ENCODE measurements around the gene SEC22C. TPM values are rescaled to one million over a fixed set of nuclear protein-coding genes. Genes with fewer than 3 reads are reported as not detected.

The SEC22C gene
- total and polyA plus RNA-seq, 11 donors = 17.4 to 40.5 (median 28.9) TPM

DNA sequence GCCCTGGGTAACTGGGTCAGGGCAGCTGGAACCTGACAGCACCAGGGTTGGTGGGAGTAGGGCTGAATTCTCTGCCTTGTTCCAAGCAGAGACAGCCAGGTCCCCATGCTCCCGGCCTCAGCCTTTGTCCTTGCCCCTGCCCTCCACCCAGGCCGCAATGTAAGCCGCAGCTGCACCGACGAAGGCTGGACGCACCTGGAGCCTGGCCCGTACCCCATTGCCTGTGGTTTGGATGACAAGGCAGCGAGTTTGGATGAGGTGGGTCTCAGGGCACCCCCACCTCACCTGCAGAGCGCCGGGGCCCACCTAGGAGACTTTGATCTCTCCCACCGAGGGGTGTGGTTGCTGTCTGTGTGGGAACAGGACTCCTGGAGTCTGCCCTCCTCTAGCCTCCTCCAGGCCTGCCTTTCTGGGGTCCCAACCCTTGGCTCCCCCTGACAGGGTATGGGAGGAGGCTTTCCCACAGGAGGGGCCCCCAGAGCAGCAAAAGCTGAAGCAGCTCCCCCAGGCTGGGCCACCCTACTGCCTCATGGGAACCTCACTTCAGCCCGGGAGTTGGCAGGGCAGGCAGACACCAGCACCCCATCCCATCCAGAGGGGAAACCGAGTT, 55.9 kb downstream of the SEC22C start:
- no peak overlapping the region for H3K4me3 ChIP-seq
- H3K36me3 ChIP-seq = no peaks in the 10 kb centered on the region
- H3K27ac ChIP-seq = no peak overlapping the region
- DNase-seq = no peak
- H3K9me3 ChIP-seq = no peaks in the 10 kb centered on the region
- TF ChIP-seq, protein P1, sequence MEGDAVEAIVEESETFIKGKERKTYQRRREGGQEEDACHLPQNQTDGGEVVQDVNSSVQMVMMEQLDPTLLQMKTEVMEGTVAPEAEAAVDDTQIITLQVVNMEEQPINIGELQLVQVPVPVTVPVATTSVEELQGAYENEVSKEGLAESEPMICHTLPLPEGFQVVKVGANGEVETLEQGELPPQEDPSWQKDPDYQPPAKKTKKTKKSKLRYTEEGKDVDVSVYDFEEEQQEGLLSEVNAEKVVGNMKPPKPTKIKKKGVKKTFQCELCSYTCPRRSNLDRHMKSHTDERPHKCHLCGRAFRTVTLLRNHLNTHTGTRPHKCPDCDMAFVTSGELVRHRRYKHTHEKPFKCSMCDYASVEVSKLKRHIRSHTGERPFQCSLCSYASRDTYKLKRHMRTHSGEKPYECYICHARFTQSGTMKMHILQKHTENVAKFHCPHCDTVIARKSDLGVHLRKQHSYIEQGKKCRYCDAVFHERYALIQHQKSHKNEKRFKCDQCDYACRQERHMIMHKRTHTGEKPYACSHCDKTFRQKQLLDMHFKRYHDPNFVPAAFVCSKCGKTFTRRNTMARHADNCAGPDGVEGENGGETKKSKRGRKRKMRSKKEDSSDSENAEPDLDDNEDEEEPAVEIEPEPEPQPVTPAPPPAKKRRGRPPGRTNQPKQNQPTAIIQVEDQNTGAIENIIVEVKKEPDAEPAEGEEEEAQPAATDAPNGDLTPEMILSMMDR (IDR thresholded peaks at IDR 0.05) = no peak
- no peak for TF ChIP-seq POLR2A (IDR thresholded peaks at IDR 0.05)
- WGBS, 4 donors = 90 to 94% (median 91%) methylated on average over 7 to 13 of the region's 13 CpGs
- intact Hi-C loops (cut with DNase I) = no loop called here
- H3K27me3 ChIP-seq = no peaks in the 10 kb centered on the region
- peaks cover 0 to 49% (median 0%) of the 10 kb centered on the region in 12 donors for H3K4me1 ChIP-seq
- no peak for ATAC-seq

DNA sequence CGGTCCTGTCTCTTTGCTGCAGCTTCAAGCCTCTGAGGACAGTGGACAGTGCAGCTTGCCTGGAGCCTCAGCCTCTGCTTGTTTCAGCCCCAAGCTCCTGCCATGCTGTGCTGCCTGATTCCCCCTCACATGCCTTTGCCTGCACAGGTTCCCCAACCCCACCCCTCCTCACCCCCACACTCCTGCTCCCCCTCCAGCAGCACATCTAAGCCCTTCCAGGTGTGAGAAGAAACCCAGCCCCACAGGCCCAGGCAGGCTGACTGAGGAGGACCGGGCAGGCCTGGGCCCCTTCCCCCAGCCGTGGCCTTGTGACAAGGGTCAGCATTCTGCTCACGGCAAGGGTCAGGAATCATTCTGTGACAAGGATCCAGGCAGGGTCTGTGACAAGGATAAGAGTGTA, 56.6 kb downstream of the SEC22C start:
- Histone ChIP-seq H3K4me1 (peaks cover 0 to 49% (median 0%) of the 10 kb centered on the region in 12 donors), H3K27me3 (no peaks in the 10 kb centered on the region), H3K4me3 (no peak overlapping the region), H3K27ac (no peak overlapping the region), H3K36me3 (no peaks in the 10 kb centered on the region), H3K9me3 (no peaks in the 10 kb centered on the region)
- WGBS, 4 donors = 79 to 100% (median 90%) methylated on average over 3 to 4 of the region's 4 CpGs
- intact Hi-C loops (cut with DNase I) = no loop called here
- no peak for DNase-seq
- TF ChIP-seq, protein P1 (IDR thresholded peaks at IDR 0.05) = no peak
- TF ChIP-seq POLR2A (IDR thresholded peaks at IDR 0.05) = no peak
- ATAC-seq = no peak

DNA sequence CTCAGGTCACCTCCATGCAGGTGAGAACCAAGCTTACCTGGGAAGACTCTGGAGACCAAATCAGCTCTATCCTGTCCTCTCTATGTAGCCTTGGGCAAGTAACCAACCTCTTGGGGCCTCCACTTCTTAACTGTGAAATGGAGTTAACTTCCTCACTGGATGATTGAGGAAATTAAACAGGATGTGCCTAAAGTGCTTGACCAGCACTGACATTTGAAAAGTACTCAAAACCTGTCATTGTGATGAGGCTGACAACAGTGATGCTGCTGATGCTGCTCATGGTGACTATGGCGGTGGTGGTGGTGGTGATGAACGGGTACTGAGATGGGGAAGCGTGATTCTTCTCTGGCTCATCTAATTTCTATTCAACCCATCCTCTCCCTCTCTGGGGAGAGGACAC, 57.0 kb downstream of the SEC22C start:
- H3K27ac ChIP-seq = no peak overlapping the region
- no peak for DNase-seq
- no peaks in the 10 kb centered on the region for H3K36me3 ChIP-seq
- WGBS, 4 donors = 91 to 100% (median 96%) methylated on average over 3 of the region's 3 CpGs
- intact Hi-C loops (cut with DNase I) = no loop called here
- H3K27me3 ChIP-seq = no peaks in the 10 kb centered on the region
- peaks cover 0 to 45% (median 0%) of the 10 kb centered on the region in 12 donors for H3K4me1 ChIP-seq
- no peak overlapping the region for H3K4me3 ChIP-seq
- TF ChIP-seq, protein P1 (IDR thresholded peaks at IDR 0.05) = no peak
- no peak for TF ChIP-seq POLR2A (IDR thresholded peaks at IDR 0.05)
- H3K9me3 ChIP-seq = no peaks in the 10 kb centered on the region
- ATAC-seq = peak in 1 of 4 donors; percentile 14

DNA sequence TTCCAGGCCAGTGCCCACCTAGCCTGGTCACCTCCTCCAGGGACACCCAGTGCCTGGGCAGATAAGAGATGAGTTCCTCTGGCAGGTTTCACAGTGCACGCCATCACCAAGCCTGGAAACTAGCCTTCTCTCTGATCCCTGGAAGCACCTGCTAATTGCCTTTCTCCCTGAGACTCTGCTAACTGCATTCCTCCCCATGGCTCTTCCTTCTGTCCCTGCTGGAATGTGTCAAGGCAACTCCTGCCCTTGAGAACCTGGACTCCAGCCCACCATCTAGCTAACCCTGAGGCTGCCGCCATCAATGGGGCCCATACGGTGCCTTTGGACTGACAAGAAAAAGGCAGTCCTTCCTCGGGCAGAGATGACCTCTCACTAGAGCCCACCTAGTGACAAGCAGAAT, 60.9 kb downstream of the SEC22C start:
- WGBS, 4 donors = 68 to 94% (median 74%) methylated on average over 4 of the region's 4 CpGs

More for the DNA sequence above, 60.9 kb downstream of the SEC22C start:
- H3K27me3 ChIP-seq = no peaks in the 10 kb centered on the region
- no peaks in the 10 kb centered on the region for H3K9me3 ChIP-seq
- no peak overlapping the region for H3K4me3 ChIP-seq
- no peak overlapping the region for H3K27ac ChIP-seq
- ATAC-seq = no peak
- intact Hi-C loops (cut with DNase I) = no loop called here
- H3K36me3 ChIP-seq = no peaks in the 10 kb centered on the region
- TF ChIP-seq, protein P1 (IDR thresholded peaks at IDR 0.05) = no peak
- no peak for TF ChIP-seq POLR2A (IDR thresholded peaks at IDR 0.05)
- peaks cover 0 to 16% (median 3%) of the 10 kb centered on the region in 12 donors for H3K4me1 ChIP-seq
- no peak for DNase-seq

All from heart left ventricle (tissue), 16 donors.